Measurements from ENCODE around the gene NANOS2.

The NANOS2 gene

GRCh38 chr19:45913874-45914830, at the start of gene NANOS2:
TSS of gene NANOS2 (minus strand) at chr19:45914778. CDS start at chr19:45914693, 85 bp downstream.
- in situ Hi-C loops (cut with MboI; ENCODE audit: low sequenced_read_pairs) = no loop called here

GRCh38 chr19:45962021-45962420, 47.4 kb upstream of the NANOS2 start:
- in situ Hi-C loops (cut with MboI; ENCODE audit: low sequenced_read_pairs) = no loop called here

DNA sequence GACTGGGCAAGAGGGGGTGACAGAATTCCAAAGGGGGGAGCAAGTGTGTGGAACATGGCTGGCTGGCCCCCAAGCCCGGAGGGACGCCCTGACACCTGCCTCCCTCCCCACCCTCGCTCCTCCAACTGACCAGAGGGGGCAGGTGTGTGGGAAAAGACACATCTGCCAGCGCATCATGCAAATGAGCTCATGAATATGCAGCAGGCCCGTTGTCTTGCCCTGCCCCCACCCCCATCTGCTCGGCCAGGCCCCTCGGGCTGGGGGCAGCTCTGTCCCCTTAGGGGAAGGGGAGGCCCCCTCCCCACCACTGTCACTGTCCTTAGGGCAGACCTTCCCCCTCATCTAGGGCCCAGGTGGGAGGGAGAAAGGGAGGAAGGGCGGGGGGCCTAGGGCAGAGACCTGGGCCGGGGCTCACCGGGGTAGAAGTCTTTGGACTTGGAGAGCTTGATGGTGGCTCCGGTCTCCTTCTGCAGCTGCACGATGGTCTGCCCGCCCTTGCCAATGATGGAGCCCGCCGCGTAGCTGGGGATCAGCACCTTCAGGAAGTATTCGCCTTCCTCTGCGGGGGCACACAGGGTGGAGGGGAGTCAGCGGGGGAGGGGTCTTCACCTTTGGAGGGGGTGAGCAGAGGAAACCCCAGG, 46.1 kb upstream of the NANOS2 start:
- in situ Hi-C loops (cut with MboI; ENCODE audit: low sequenced_read_pairs) = no loop called here

GRCh38 chr19:45959517-45960025, 45.0 kb upstream of the NANOS2 start:
- in situ Hi-C loops (cut with MboI; ENCODE audit: low sequenced_read_pairs) = no loop called here

GRCh38 chr19:45958769-45959516, 44.4 kb upstream of the NANOS2 start:
- in situ Hi-C loops (cut with MboI; ENCODE audit: low sequenced_read_pairs) = no loop called here

DNA sequence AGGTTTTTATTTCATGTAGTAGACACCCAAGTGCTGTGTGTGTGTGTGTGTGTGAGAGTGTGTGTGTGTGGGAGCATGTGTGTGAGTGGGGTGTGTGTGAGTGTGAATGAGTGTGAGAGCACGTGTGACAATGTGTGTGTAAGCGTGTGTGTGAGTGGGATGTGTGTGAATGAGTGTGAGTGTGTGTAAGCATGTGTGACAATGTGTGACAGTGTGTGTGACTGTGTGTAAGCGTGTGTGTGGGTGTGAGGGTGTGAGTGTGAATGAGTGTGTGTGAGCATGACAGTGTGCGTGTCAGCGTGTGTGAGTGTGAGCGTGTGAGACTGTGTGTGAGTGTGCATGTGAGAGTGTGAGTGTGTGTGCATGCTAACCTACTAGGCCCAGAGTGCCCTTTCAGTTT, 43.7 kb upstream of the NANOS2 start:
- in situ Hi-C loops (cut with MboI; ENCODE audit: low sequenced_read_pairs) = no loop called here

GRCh38 chr19:45955905-45956608, 41.5 kb upstream of the NANOS2 start:
- in situ Hi-C loops (cut with MboI; ENCODE audit: low sequenced_read_pairs) = no loop called here

- in situ Hi-C loops (cut with MboI; ENCODE audit: low sequenced_read_pairs) = no loop called here
These were observed 39.6 kb upstream of the NANOS2 start for GRCh38 chr19:45954156-45954555.

- in situ Hi-C loops (cut with MboI; ENCODE audit: low sequenced_read_pairs) = no loop called here
These were observed 39.1 kb upstream of the NANOS2 start for GRCh38 chr19:45953676-45954075.

DNA sequence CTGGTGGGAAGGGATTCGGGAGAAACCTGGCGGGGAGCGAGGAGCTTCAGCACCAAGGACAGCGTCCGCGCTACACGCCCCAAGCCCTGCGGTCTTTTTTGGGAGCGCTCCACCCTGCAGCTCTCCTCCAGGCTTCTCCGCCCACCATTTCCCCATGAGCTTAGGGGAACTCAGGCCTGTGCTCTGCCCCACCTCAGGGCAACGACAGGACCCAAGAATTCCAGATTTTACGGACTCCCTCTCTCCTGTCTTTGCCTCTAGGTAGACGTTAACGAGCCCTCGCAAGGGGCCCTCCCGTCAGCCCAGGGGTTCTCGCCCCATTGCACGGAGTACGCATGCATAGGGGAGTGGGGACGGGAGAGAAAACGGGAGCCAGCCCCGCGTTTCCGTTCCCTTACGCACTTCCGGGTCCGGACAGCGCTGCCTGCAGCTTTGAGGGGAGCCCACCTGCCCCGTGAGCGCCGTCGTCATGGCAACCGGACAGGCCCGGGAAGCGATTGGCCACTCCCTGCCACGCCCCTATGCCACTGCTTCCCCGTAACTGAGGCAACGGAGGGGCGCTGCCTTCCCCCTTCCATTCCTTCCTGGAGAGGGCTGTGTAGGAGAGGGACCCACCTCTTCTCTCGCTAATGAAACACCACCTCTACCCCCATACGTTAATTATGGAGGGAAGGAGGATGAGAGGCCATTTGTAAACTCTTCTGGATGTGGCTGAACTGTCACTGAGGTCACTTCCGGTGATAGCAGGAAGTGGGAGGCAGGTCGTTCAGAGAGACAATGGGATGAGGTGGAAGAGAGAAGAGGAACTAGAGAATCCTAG, 38.3 kb upstream of the NANOS2 start:
- in situ Hi-C loops (cut with MboI; ENCODE audit: low sequenced_read_pairs) = no loop called here

- in situ Hi-C loops (cut with MboI; ENCODE audit: low sequenced_read_pairs) = no loop called here
These were observed 37.7 kb upstream of the NANOS2 start for GRCh38 chr19:45952341-45952685.

- in situ Hi-C loops (cut with MboI; ENCODE audit: low sequenced_read_pairs) = no loop called here
These were observed 33.3 kb upstream of the NANOS2 start for GRCh38 chr19:45947926-45948325.

- in situ Hi-C loops (cut with MboI; ENCODE audit: low sequenced_read_pairs) = no loop called here
These were observed 25.9 kb upstream of the NANOS2 start for GRCh38 chr19:45940515-45940805.

DNA sequence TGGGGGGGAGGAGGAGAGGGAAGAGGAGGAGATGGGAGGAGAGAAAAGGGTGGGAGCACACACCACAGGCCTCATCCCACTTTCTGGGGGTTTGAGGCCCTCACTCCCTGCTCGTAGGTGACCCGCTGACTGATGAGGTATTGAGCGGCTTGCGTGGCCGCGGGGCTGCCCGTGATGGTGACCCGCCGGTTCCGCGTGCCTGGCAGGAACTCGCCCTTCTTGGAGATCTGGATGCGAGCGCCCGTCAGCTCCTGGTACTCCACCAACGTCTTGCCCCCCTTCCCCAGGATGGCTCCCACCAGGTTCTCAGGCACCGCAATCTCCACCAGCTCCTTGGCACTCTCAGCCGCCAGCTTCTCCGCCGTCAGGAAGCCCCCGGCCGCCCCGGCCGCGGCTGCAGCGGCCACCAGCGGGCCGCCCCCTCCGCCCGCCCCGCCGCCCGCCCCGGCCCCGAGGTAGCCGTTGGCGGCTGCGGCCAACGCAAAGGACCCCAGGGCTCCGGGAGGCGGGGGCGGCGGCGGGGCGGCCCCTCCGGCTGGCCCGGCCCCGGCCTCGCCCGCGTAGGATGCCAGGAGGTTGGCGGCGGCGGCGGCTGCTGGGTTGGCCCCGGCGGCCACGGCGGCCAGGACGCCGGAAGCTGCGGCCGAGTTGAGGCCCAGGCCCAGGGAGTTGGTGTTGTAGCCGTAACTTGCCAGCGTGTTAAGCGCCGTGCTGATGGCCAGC, 25.4 kb upstream of the NANOS2 start:
- in situ Hi-C loops (cut with MboI; ENCODE audit: low sequenced_read_pairs) = no loop called here

- in situ Hi-C loops (cut with MboI; ENCODE audit: low sequenced_read_pairs) = no loop called here
These were observed 24.2 kb upstream of the NANOS2 start for GRCh38 chr19:45938733-45939319.

GRCh38 chr19:45935267-45935666, 20.7 kb upstream of the NANOS2 start:
- in situ Hi-C loops (cut with MboI; ENCODE audit: low sequenced_read_pairs) = no loop called here

GRCh38 chr19:45934551-45935230, 20.1 kb upstream of the NANOS2 start:
- in situ Hi-C loops (cut with MboI; ENCODE audit: low sequenced_read_pairs) = no loop called here

- in situ Hi-C loops (cut with MboI; ENCODE audit: low sequenced_read_pairs) = no loop called here
These were observed 19.2 kb upstream of the NANOS2 start for GRCh38 chr19:45933759-45934158.
